ENCODE measurements around the gene TRPC6. TPM values are rescaled to one million over a fixed set of nuclear protein-coding genes. Genes with fewer than 3 reads are reported as not detected.

The TRPC6 gene
- total and polyA plus RNA-seq, 9 of the 15 experiments (the other 6 are each of a cell fraction or from before 2014, with no cell fraction given), result not detected

GRCh38 chr11:101434026-101434643, 149.7 kb downstream of the TRPC6 start:
- in situ Hi-C loops (cut with MboI), result no loop called here
- no peak for FAIRE-seq

GRCh38 chr11:101433151-101433550, 150.7 kb downstream of the TRPC6 start:
- Histone ChIP-seq H3K4me3 (no peak overlapping the region), H3K36me3 (ENCODE audit: control insufficient read depth, insufficient read depth, low read length) (no peaks in the 10 kb centered on the region), H3K79me2 (ENCODE audit: control insufficient read depth, insufficient read depth, low read length) (no peaks in the 10 kb centered on the region), H3K9ac (ENCODE audit: insufficient read depth in 1 of 2, low read depth in 2 of 2, low read length in 2 of 2) (no peak overlapping the region), H3K27me3 (ENCODE audit: control insufficient read depth in 2 of 2, insufficient read depth in 2 of 2, low read length in 2 of 2) (no peaks in the 10 kb centered on the region), H4K20me1 (replicated peaks; ENCODE audit: control insufficient read depth, insufficient read depth, low read length) (no peaks in the 10 kb centered on the region), H3K27ac (ENCODE audit: extremely low read depth, low read depth, low read length) (no peak overlapping the region), H3K4me2 (ENCODE audit: insufficient read depth, low read length) (no peak overlapping the region), H3K9me1 (ENCODE audit: control insufficient read depth, insufficient read depth, low read length) (no peaks in the 10 kb centered on the region), H3K4me1 (replicated peaks in 1 of 2; ENCODE audit: control insufficient read depth in 2 of 2, insufficient read depth in 2 of 2, low read length in 2 of 2) (no peaks in the 10 kb centered on the region), H2AFZ (ENCODE audit: low read depth, low read length) (no peak overlapping the region), H3K9me3 (replicated peaks; ENCODE audit: control insufficient read depth, insufficient read depth, low read depth, low read length) (no peaks in the 10 kb centered on the region)
- POLR2A ChIA-PET, result interaction anchor here (0.6 kb wide), 1 partner anchor 30 kb away, joined by 3 read pairs; no protein-coding TSS in a partner anchor
- in situ Hi-C loops (cut with MboI), result no loop called here
- no peak for ATAC-seq
- BruUV-seq (replicated peaks), result no TSS peak
- intact Hi-C loops (cut with micrococcal nuclease), result loop anchor here (10.0 kb wide), 1 partner anchor 858 kb away; no protein-coding TSS in a partner anchor
- FAIRE-seq, result no peak
- CTCF ChIA-PET (ENCODE audit: low intra/inter-chr PET ratio), result no interaction called here
- DNase-seq (ENCODE audit: extremely low read depth in 1 of 4, low spot score in 3 of 4), result no peak
- 0% methylated on average over 4 of the region's 4 CpGs for WGBS (ENCODE audit: insufficient coverage, low coverage, missing lambda C conversion rate)
- TF ChIP-seq E2F4 (CRISPR knock-in tag; IDR thresholded peaks at IDR 0.05; ENCODE audit: low read depth) (no peak), E2F8 (IDR thresholded peaks at IDR 0.05; ENCODE audit: low read depth, partially characterized antibody) (no peak), SETDB1 (IDR thresholded peaks at IDR 0.05; ENCODE audit: low read length) (no peak), CBX3 (IDR thresholded peaks at IDR 0.05; ENCODE audit: borderline replicate concordance in 1 of 2, low read length in 2 of 2) (no peak), SNIP1 (IDR thresholded peaks at IDR 0.05; ENCODE audit: low read depth) (no peak), ARID1B (IDR thresholded peaks at IDR 0.05) (no peak), PTBP1 (IDR thresholded peaks at IDR 0.05; ENCODE audit: low read depth, low read length) (no peak), ZFP30 (CRISPR knock-in tag; IDR thresholded peaks at IDR 0.05; ENCODE audit: borderline replicate concordance) (no peak), SREBF2 (CRISPR knock-in tag; IDR thresholded peaks at IDR 0.05) (no peak), CBX5 (IDR thresholded peaks at IDR 0.05; ENCODE audit: borderline replicate concordance, low read depth) (no peak)

More at GRCh38 chr11:101434026-101434643, 149.7 kb downstream of the TRPC6 start:
- Histone ChIP-seq H3K9me1 (ENCODE audit: control insufficient read depth, insufficient read depth, low read length) (no peaks in the 10 kb centered on the region), H3K4me2 (ENCODE audit: insufficient read depth, low read length) (no peak overlapping the region), H3K9me3 (replicated peaks; ENCODE audit: control insufficient read depth, insufficient read depth, low read depth, low read length) (no peaks in the 10 kb centered on the region), H3K9ac (ENCODE audit: insufficient read depth in 1 of 2, low read depth in 2 of 2, low read length in 2 of 2) (no peak overlapping the region), H3K27ac (ENCODE audit: extremely low read depth, low read depth, low read length) (no peak overlapping the region), H3K36me3 (ENCODE audit: control insufficient read depth, insufficient read depth, low read length) (no peaks in the 10 kb centered on the region), H3K79me2 (ENCODE audit: control insufficient read depth, insufficient read depth, low read length) (no peaks in the 10 kb centered on the region), H3K4me1 (replicated peaks in 1 of 2; ENCODE audit: control insufficient read depth in 2 of 2, insufficient read depth in 2 of 2, low read length in 2 of 2) (no peaks in the 10 kb centered on the region), H2AFZ (ENCODE audit: low read depth, low read length) (no peak overlapping the region), H4K20me1 (replicated peaks; ENCODE audit: control insufficient read depth, insufficient read depth, low read length) (no peaks in the 10 kb centered on the region), H3K27me3 (ENCODE audit: control insufficient read depth in 2 of 2, insufficient read depth in 2 of 2, low read length in 2 of 2) (no peaks in the 10 kb centered on the region), H3K4me3 (no peak overlapping the region)
- no TSS peak for BruUV-seq (replicated peaks)
- DNase-seq (ENCODE audit: extremely low read depth in 1 of 4, low spot score in 3 of 4), result no peak
- POLR2A ChIA-PET, result no interaction called here
- CTCF ChIA-PET (ENCODE audit: low intra/inter-chr PET ratio), result no interaction called here
- intact Hi-C loops (cut with micrococcal nuclease), result loop anchor here (10.0 kb wide), 1 partner anchor 859 kb away; no protein-coding TSS in a partner anchor
- TF ChIP-seq SREBF1 (IDR thresholded peaks at IDR 0.05; ENCODE audit: borderline replicate concordance, low read depth, low read length), result no peak
- no peak for TF ChIP-seq ELF2 (CRISPR knock-in tag; IDR thresholded peaks at IDR 0.05)
- no peak for TF ChIP-seq RFX1 (IDR thresholded peaks at IDR 0.05)
- TF ChIP-seq ZSCAN29 (IDR thresholded peaks at IDR 0.05), result no peak
- no peak for TF ChIP-seq FOXM1 (IDR thresholded peaks at IDR 0.05; ENCODE audit: low read depth)
- no peak for TF ChIP-seq FOXM1 (CRISPR knock-in tag; IDR thresholded peaks at IDR 0.05; ENCODE audit: low read depth)
- TF ChIP-seq RFX7 (CRISPR knock-in tag; IDR thresholded peaks at IDR 0.05), result no peak
- no peak for TF ChIP-seq ZNF699 (CRISPR knock-in tag; IDR thresholded peaks at IDR 0.05; ENCODE audit: insufficient replicate concordance)
- no peak for TF ChIP-seq KDM5B (IDR thresholded peaks at IDR 0.05; ENCODE audit: insufficient replicate concordance, low read depth, low read length)
- no peak for ATAC-seq
- 0% methylated on average over 3 of the region's 3 CpGs for WGBS (ENCODE audit: insufficient coverage, low coverage, missing lambda C conversion rate)

Measured in K562 (cell line).